ENCODE results near the gene MTHFR.

- TF ChIP-seq, protein P1, sequence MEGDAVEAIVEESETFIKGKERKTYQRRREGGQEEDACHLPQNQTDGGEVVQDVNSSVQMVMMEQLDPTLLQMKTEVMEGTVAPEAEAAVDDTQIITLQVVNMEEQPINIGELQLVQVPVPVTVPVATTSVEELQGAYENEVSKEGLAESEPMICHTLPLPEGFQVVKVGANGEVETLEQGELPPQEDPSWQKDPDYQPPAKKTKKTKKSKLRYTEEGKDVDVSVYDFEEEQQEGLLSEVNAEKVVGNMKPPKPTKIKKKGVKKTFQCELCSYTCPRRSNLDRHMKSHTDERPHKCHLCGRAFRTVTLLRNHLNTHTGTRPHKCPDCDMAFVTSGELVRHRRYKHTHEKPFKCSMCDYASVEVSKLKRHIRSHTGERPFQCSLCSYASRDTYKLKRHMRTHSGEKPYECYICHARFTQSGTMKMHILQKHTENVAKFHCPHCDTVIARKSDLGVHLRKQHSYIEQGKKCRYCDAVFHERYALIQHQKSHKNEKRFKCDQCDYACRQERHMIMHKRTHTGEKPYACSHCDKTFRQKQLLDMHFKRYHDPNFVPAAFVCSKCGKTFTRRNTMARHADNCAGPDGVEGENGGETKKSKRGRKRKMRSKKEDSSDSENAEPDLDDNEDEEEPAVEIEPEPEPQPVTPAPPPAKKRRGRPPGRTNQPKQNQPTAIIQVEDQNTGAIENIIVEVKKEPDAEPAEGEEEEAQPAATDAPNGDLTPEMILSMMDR (IDR thresholded peaks at IDR 0.05; ENCODE audit: insufficient read depth, low read depth, low read length): no peak
- TF ChIP-seq EZH2 (IDR thresholded peaks at IDR 0.05; ENCODE audit: insufficient read depth, low read length): no peak
Measured at GRCh38 chr1:11847667-11848372, 42.1 kb upstream of the MTHFR start, which contains the start of gene NPPA.

Measured in astrocyte (in vitro differentiated cells and primary cell).